Activated effector memory CD4-positive, alpha-beta T cell treated with anti-CD3 and anti-CD28 coated beads, Interleukin-2, amount 50 U/mL, for 16 hours (primary cell): ENCODE results near the gene SMG1.
"Not testable (repeated sequence)": the region's sequence is repeated elsewhere in the genome, so short reads cannot be mapped to it uniquely, and the experiment has no call there.

Experiments
- DNase-seq: peaks from one replicate; pipeline ENCODE4 v3.0.0-alpha.2; 2020

SMG1 gene

DNA sequence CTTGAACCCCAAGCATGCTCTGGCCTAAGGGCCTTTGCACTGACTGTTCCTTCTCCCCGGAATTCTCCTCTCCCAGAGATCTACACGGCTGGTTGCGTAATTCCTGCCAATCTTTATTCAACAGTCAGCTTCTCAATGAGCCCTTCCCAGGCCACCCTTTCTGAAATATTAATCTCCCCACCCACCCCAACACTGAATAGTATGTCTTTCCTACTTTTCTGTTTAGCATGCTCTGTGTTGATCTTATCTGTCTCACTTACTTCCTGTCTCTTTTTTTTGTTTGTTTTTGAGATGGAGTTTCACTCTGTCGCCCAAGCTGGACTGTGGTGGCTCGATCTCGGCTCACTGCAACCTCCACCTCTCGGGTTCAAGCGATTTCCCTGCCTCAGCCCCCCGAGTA lies 169.6 kb downstream of the SMG1 start:
- not testable (repeated sequence) for DNase-seq
